Measurements from ENCODE around the gene SLCO6A1. TPM values are rescaled to one million over a fixed set of nuclear protein-coding genes. Genes with fewer than 3 reads are reported as not detected.

Gene SLCO6A1
- total RNA-seq, 6 experiments from 2014 or later, result not detected

- DNase-seq (no peak), ATAC-seq (no peak)
- 49% methylated on average over 2 of the region's 2 CpGs for WGBS (ENCODE audit: insufficient coverage, low coverage, low lambda C conversion rate, missing lambda C conversion rate)
- intact Hi-C loops (cut with DNase I), result no loop called here
- Histone ChIP-seq H3K27me3 (no peaks in the 10 kb centered on the region), H3K27ac (no peak overlapping the region), H3K9me3 (no peaks in the 10 kb centered on the region), H3K4me3 (no peak overlapping the region), H3K4me1 (no peaks in the 10 kb centered on the region), H3K36me3 (no peaks in the 10 kb centered on the region)
- TF ChIP-seq CTCF (IDR thresholded peaks at IDR 0.05) (no peak), POLR2A (IDR thresholded peaks at IDR 0.05) (no peak)
These were observed 157.0 kb downstream of the SLCO6A1 start for GRCh38 chr5:102341681-102342288.

GRCh38 chr5:102324714-102325113 is 174.1 kb downstream of the SLCO6A1 start:
- no peak overlapping the region for H3K4me3 ChIP-seq
- no peaks in the 10 kb centered on the region for H3K27me3 ChIP-seq
- no peak overlapping the region for H3K27ac ChIP-seq
- ATAC-seq (no peak), DNase-seq (no peak)
- TF ChIP-seq POLR2A (IDR thresholded peaks at IDR 0.05) (no peak), CTCF (IDR thresholded peaks at IDR 0.05) (no peak)
- no peaks in the 10 kb centered on the region for H3K9me3 ChIP-seq
- no peaks in the 10 kb centered on the region for H3K36me3 ChIP-seq
- intact Hi-C loops (cut with DNase I), result no loop called here
- 56% methylated on average over 2 of the region's 2 CpGs for WGBS (ENCODE audit: insufficient coverage, low coverage, low lambda C conversion rate, missing lambda C conversion rate)
- no peaks in the 10 kb centered on the region for H3K4me1 ChIP-seq

Other genes with a start within 250 kb of the SLCO6A1 start
- 10 to 100 TPM in 1 of 6 experiments, 1 to 10 TPM in 5; 2.0 to 10.5 (median 5.5) TPM for gene SLCO4C1, start 202.7 kb downstream of the SLCO6A1 start, total RNA-seq

Measured in right lobe of liver (tissue), 6 donors.